ENCODE measurements around the gene CUL7. TPM values are rescaled to one million over a fixed set of nuclear protein-coding genes. Genes with fewer than 3 reads are reported as not detected.

Gene CUL7
- total and polyA plus RNA-seq, 9 of the 15 experiments (the other 6 are each of a cell fraction or from before 2014, with no cell fraction given): 0.44 to 20.1 (median 8.6) TPM

DNA sequence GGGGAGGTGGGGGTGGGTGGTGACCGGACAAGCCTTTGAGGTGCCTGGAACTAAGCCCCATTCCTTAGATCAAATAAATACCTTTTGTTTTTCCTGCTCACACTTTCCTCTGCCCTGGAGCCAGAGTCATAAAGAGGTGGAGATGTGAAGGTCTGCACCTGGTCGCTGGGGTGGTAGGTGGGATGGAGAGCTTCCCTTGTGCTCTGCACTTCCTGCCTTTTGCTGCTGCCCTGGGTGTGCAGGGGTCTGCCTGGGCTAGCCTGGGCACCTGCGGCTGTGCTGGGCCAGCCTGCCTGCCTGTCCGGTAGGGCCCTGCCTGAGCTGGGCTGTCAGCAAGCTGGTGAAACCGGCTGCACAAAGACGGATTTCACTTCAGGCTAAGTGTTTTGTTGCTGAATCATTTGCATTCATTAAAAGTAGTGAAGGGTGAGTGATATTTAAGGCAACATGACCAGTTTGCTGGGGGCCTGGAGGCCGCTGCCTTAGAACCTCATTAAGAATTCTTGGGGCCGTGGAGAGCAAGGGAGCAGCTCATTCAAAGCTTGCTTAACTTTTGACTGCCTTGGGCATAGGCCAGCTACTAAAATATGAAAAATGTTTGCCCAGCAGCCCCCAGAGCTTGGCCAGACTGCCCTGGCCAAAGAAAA lies 42.9 kb upstream of the CUL7 start (continued):
- peak; percentile 83 for TF ChIP-seq ZNF316 (IDR thresholded peaks at IDR 0.05)
- TF ChIP-seq NEUROD1 (IDR thresholded peaks at IDR 0.05; ENCODE audit: borderline replicate concordance, low read depth, low read length, partially characterized antibody): no peak
- TF ChIP-seq, protein P1, sequence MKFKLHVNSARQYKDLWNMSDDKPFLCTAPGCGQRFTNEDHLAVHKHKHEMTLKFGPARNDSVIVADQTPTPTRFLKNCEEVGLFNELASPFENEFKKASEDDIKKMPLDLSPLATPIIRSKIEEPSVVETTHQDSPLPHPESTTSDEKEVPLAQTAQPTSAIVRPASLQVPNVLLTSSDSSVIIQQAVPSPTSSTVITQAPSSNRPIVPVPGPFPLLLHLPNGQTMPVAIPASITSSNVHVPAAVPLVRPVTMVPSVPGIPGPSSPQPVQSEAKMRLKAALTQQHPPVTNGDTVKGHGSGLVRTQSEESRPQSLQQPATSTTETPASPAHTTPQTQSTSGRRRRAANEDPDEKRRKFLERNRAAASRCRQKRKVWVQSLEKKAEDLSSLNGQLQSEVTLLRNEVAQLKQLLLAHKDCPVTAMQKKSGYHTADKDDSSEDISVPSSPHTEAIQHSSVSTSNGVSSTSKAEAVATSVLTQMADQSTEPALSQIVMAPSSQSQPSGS (CRISPR knock-in tag; IDR thresholded peaks at IDR 0.05): no peak
- no peak for TF ChIP-seq ZNF354B (CRISPR knock-in tag; IDR thresholded peaks at IDR 0.05)
- TF ChIP-seq SIX5 (IDR thresholded peaks at IDR 0.05; ENCODE audit: borderline replicate concordance in 1 of 2, insufficient read depth in 1 of 2, low read depth in 1 of 2, low read length in 2 of 2): no peak
- TF ChIP-seq SETDB1 (IDR thresholded peaks at IDR 0.05; ENCODE audit: low read length): no peak
- TF ChIP-seq HDAC6 (IDR thresholded peaks at IDR 0.05; ENCODE audit: low read depth, low read length): no peak
- no peak for TF ChIP-seq ZNF507 (tag; conservative IDR thresholded peaks at IDR 0.05)
- no peak for TF ChIP-seq ZNF41 (CRISPR knock-in tag; conservative IDR thresholded peaks at IDR 0.05)
- peak; percentile 22 for TF ChIP-seq PHF20 (IDR thresholded peaks at IDR 0.05; ENCODE audit: partially characterized antibody)
- TF ChIP-seq SP2 (IDR thresholded peaks at IDR 0.05; ENCODE audit: extremely low read depth, low read depth, low read length, poor library complexity, severe bottlenecking): no peak
- TF ChIP-seq NRF1 (conservative IDR thresholded peaks at IDR 0.05 in 1 of 2, IDR thresholded peaks at IDR 0.05 in 1 of 2): peak in 1 of 2 experiments; percentile 16; a peak in 1 of 4 replicates
- TF ChIP-seq ZNF592 (IDR thresholded peaks at IDR 0.05): peak; percentile 17; the same call in 1 of the 2 replicates
- no peak for TF ChIP-seq NUFIP1 (IDR thresholded peaks at IDR 0.05; ENCODE audit: partially characterized antibody)
- TF ChIP-seq RBM25 (IDR thresholded peaks at IDR 0.05; ENCODE audit: low read depth, low read length, severe bottlenecking): no peak
- TF ChIP-seq GTF3C2 (IDR thresholded peaks at IDR 0.05; ENCODE audit: borderline replicate concordance, extremely low read depth, insufficient read length): no peak
- peak; percentile 48 for TF ChIP-seq MEIS2 (IDR thresholded peaks at IDR 0.05; ENCODE audit: partially characterized antibody)
- TF ChIP-seq PCBP1 (IDR thresholded peaks at IDR 0.05; ENCODE audit: low read depth, low read length, poor library complexity, severe bottlenecking): no peak
- TF ChIP-seq SMAD1 (IDR thresholded peaks at IDR 0.05; ENCODE audit: low read depth, low read length, partially characterized antibody): no peak
